ENCODE measurements around the gene RENBP.

DNA sequence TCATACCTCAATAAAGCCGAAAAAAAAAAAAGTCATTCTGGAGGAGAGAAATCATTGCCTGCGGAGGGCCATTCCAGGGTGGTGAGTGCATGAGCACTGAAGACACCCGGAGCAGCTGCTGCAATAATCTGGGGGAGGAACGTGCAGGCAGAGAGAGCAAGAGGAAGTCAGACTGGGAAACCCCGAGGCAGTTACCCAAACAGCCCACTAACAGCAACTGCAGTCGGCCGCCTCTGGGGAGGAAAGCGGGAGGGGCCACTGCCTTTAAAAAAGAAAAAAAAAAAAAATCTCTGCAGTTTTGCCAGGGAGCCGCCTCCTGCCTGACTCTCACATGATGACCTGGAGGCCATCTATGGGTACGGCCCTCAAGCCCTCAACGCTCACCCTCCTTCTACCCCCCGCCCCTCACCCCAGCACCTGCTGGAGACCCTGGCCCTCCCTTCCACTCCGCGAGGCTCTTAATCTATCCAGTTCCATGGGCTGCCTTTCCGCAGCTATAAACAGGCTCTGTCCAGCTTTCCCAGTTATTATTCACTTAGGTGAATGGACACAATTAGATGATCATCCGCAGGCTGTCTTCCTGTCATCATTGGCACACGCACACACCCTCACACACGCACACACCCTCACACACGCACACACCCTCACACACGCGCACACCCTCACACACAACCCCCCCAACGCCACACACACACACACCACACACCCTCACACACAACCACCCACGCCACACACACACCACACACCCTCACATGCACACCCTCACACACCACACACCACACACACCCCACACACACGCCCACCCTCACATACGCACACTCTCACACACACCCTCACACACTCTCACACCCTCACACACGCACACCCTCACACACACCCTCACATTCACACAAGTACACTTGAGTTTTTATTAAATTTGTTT is 43.4 kb downstream of the RENBP start:
- TF ChIP-seq EZH2 (IDR thresholded peaks at IDR 0.05) (no peak), POLR2AphosphoS5 (IDR thresholded peaks at IDR 0.05; ENCODE audit: borderline replicate concordance, low read depth, low read length) (no peak), FOXP2 (optimal IDR thresholded peaks at IDR 0.05; ENCODE audit: control extremely low read depth, extremely low read length, insufficient read depth) (peak; percentile 56)
